GM13977 (cell line): ENCODE results near the gene CCDC57.

Experiments
- DNase-seq: peaks from one replicate; pipeline ENCODE4 v3.0.0; 2012; ENCODE audit warnings: low spot score
- in situ Hi-C: fragments of 300-500 bp; cut with MboI; formaldehyde crosslinking; loops from one replicate; pipeline ENCODE4 v1.12.0; 2022; ENCODE audit warnings: low sequenced_read_pairs, low pct_unique_long_range_greater_than_20kb, mixed read lengths, inconsistent platforms; ENCODE audit not compliant: unreplicated experiment
- TF ChIP-seq, protein P1 (sequence below): IDR thresholded peaks from 2 replicates; pipeline ENCODE4 v1.5.1; 2012; ENCODE audit warnings: mild to moderate bottlenecking, control low read depth; ENCODE audit not compliant: insufficient read depth; ENCODE audit errors: extremely low read depth, missing control alignments

CCDC57 gene

DNA sequence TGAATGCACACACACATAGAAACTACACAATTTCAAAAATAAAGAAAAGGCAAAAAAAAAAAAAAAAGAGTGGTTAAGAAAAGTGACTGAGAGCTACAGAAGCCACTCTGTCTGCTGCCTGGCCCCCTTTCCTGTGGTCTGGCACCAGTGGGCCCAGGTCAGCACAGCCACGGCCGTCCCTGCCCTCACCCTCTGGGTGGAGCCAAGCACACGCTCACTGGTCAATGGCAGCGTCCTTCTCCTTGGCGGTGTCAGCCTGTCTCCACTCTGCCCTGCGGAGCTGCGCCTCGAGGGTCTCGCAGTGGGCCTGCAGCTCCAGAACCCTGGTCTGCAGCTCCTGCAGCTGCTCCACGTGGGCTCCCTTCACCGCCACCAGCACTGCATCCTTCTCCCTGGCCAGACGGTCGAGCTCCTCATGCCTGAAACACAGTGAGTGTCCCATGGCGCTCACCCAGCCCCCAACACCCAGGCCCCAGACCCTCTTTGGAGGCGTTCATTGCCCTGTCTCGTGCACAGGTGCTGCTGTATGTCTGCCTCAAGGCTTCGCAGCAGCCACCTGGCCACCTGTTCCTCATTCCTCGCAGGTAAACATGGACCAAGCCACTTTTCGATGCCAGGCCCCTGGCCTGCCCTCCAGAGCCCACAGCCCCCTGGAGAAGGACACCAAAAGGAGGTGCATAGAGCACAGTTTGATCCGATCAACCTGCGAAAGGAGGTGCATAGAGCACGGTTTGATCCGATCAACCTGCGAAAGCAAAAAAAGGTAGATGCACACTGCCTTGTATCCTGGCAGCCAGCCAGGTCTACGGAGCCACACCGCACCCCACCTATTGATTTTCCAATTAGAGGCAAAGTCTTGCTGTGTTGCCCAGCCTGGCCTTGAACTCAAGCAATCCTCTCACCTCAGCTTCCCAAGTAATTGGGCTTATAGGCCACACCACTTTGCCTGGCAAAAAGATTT is 24.4 kb downstream of the CCDC57 start:
- in situ Hi-C loops, result no loop called here

DNA sequence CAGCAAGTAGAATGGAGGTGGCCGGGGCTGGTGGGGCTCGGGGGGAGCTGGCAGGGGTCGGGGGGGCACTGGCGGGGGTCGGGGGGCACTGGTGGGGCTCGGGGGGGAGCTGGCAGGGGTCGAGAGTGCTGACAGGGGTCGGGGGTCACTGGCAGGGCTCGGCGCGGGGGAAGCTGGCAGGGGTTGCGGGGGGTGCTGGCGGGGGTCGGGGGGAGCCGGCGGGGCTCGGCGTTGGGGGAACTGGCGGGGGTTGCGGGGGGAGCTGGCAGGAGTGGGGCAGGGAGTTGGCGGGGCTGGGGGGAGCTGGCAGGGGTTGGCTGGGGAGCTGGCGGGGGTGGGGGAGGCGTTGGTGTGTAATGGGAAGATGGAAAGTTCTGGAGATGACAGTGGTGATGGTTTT is 25.1 kb downstream of the CCDC57 start:
- no peak for DNase-seq
- TF ChIP-seq, protein P1, sequence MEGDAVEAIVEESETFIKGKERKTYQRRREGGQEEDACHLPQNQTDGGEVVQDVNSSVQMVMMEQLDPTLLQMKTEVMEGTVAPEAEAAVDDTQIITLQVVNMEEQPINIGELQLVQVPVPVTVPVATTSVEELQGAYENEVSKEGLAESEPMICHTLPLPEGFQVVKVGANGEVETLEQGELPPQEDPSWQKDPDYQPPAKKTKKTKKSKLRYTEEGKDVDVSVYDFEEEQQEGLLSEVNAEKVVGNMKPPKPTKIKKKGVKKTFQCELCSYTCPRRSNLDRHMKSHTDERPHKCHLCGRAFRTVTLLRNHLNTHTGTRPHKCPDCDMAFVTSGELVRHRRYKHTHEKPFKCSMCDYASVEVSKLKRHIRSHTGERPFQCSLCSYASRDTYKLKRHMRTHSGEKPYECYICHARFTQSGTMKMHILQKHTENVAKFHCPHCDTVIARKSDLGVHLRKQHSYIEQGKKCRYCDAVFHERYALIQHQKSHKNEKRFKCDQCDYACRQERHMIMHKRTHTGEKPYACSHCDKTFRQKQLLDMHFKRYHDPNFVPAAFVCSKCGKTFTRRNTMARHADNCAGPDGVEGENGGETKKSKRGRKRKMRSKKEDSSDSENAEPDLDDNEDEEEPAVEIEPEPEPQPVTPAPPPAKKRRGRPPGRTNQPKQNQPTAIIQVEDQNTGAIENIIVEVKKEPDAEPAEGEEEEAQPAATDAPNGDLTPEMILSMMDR, result no peak
- in situ Hi-C loops, result no loop called here

More for the DNA sequence above, 24.4 kb downstream of the CCDC57 start:
- no peak for DNase-seq
- TF ChIP-seq, protein P1, result no peak

DNA sequence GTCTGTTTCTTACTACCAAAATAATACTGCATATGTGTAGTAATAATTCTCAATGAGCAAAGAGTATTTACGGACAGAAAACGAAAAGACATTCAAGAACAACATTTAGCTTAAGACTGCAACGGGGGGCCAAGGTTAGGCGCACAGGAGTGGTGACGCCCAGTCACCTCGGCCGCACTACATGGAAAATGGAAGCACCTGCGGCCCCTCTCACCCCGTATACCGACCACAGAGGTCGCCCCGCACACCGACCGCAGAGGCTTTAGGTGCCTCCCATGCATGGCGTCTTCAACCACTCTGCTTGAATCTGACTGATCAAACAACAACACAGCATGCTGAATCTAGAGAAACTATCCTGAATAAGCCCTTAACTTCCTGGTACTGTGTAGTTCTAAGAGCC is 26.4 kb downstream of the CCDC57 start:
- no peak for DNase-seq
- TF ChIP-seq, protein P1, result no peak
- in situ Hi-C loops, result no loop called here

DNA sequence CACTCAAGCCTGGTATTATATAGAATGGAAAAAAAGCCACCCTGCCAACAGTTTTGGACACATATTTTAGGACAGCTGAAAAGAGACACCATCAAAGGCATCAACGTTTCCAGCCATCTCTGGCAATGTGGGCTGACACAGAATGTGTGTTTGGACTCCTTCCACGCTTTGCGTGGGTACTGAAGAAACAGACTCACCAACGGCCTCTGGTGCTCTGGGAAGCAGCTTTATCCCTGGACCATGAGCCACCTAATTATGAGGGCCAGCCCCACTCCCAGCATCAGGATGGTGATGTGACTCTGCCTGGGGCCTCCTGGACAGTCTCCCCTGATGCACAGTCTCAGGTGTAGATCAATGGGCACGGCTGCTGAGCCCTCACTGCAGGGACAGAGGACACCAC is 27.9 kb downstream of the CCDC57 start:
- no peak for DNase-seq
- TF ChIP-seq, protein P1, result no peak
- in situ Hi-C loops, result no loop called here

DNA sequence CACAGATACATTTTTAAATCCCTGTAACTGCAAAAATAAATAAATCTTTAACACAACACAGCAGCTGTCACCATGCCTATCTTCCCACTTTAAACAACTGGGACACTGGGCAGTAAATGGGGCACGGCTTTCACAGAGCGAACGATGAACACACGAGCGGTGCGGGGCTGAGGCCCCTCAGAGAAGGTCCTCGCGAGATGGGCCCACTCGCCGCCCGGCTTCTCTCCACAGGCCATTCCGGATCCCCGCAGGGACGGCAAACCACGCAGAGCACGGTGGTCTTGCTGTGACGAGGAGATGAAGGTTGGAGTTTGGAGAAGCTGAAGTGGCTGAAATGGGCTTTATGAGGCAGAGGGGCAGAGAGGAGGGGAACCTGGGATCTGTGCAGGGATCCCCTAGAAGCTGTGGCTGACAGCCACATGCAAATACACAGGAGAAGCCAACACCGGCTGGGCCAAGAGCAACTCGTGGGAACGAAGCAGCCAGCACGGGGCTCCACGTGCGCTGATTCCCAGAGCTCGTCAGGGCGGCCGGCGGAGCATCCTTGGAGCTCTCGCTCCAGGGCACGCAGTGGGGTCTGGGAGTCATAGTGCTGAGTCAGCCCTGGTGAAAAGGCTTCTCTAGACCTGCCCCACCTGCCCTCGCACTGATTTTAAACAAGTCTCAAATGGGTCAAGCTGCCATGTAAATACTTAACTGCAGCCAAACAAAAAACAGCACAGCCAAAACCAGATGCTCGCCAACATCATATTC is 31.7 kb downstream of the CCDC57 start:
- in situ Hi-C loops, result no loop called here
- DNase-seq, result no peak
- TF ChIP-seq, protein P1, result no peak

DNA sequence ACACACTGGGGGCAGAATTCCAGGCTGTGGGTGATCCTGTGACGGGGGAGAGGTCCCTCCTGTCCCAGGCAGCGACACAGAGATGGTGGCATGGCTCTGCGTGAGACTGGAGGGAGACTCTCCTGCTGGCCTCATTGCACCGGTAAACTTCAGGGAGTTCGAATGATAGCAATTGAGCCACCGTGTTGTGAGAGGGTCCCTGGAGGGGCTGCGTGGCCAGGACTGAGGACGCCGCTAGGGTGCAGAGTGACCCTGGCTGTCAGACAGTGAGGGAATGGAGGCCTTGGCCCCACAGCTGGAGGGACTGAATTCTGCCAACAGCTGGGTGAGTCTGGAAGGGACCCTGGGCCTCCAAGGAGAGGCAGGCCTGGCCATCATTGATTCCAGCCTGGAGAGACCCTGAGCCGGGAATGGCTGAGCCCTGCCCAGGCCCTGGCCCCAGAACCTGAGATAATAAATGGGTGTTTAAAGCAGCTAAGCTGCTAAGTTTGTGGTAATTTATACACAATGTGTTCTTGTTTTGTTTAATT is 32.6 kb downstream of the CCDC57 start:
- DNase-seq, result no peak
- in situ Hi-C loops, result no loop called here
- TF ChIP-seq, protein P1, result no peak
